Neural cell (in vitro differentiated cells): ENCODE results near the gene UGGT1.

Experiments
- CTCF ChIP-seq: fragments of 450-650 bp; IDR thresholded peaks from 2 replicates; pipeline ENCODE4 v1.5.1; 2014; ENCODE audit warnings: antibody characterized with exemption, mild to moderate bottlenecking, moderate library complexity; ENCODE audit not compliant: poor library complexity, severe bottlenecking
- TAF1 ChIP-seq: IDR thresholded peaks from 2 replicates; pipeline ENCODE4 v1.6.1; 2012; ENCODE audit warnings: low read depth

GRCh38 chr2:128095201-128095600 is 4.2 kb downstream of the UGGT1 start:
- TF ChIP-seq TAF1 (no peak), CTCF (no peak)
